ENCODE results near the gene MAP7D1.

MAP7D1 gene

GRCh38 chr1:36155408-36156328 lies at the start of gene MAP7D1:
Gene MAP7D1 (plus strand): TSS chr1:36156160. CDS start chr1:36156418, 258 bp downstream.
- DNase-seq = peak; percentile 81 to 88

GRCh38 chr1:36106269-36106668 lies 49.7 kb upstream of the MAP7D1 start:
- no peak for DNase-seq

- no peak for DNase-seq
Measured at GRCh38 chr1:36107394-36107793, 48.6 kb upstream of the MAP7D1 start.

GRCh38 chr1:36108314-36108713 lies 47.6 kb upstream of the MAP7D1 start:
- DNase-seq = no peak

- DNase-seq = no peak
Measured at GRCh38 chr1:36109041-36109679, 46.8 kb upstream of the MAP7D1 start.

GRCh38 chr1:36111151-36111550 lies 44.8 kb upstream of the MAP7D1 start:
- no peak for DNase-seq

- DNase-seq = no peak
Measured at GRCh38 chr1:36112823-36113222, 43.1 kb upstream of the MAP7D1 start.

- DNase-seq = no peak
Measured at GRCh38 chr1:36114371-36114770, 41.6 kb upstream of the MAP7D1 start.

- DNase-seq = no peak
Measured at GRCh38 chr1:36115200-36115669, 40.7 kb upstream of the MAP7D1 start.

- no peak for DNase-seq
Measured at GRCh38 chr1:36115931-36116330, 40.0 kb upstream of the MAP7D1 start.

GRCh38 chr1:36116901-36117300 lies 39.1 kb upstream of the MAP7D1 start:
- DNase-seq = no peak

- DNase-seq = no peak
Measured at GRCh38 chr1:36118447-36119204, 37.3 kb upstream of the MAP7D1 start.

GRCh38 chr1:36119456-36119855 lies 36.5 kb upstream of the MAP7D1 start:
- DNase-seq = no peak

- DNase-seq = no peak
Measured at GRCh38 chr1:36122062-36123030, 33.6 kb upstream of the MAP7D1 start.

- DNase-seq = no peak
Measured at GRCh38 chr1:36123356-36123755, 32.6 kb upstream of the MAP7D1 start.

- no peak for DNase-seq
Measured at GRCh38 chr1:36124404-36125128, 31.4 kb upstream of the MAP7D1 start.

- no peak for DNase-seq
Measured at GRCh38 chr1:36125129-36125991, 30.6 kb upstream of the MAP7D1 start, which contains the start of gene COL8A2. Gene COL8A2 (minus strand): TSS chr1:36125222. CDS start chr1:36100242, 24,980 bp downstream.

GRCh38 chr1:36126005-36126716 lies 29.8 kb upstream of the MAP7D1 start:
- no peak for DNase-seq

- no peak for DNase-seq
Measured at GRCh38 chr1:36126797-36127500, 29.0 kb upstream of the MAP7D1 start.

Data from NCI-H2081 (cell line).